Aorta (tissue), 5 donors: ENCODE data around the gene SPPL3. TPM values are rescaled to one million over a fixed set of nuclear protein-coding genes. Genes with fewer than 3 reads are reported as not detected.

Experiments
- ATAC-seq: fragments of 200-7000 bp; cut with Tn5 transposase; one replicate; pipeline ENCODE4 v1.9.1; 2022; ENCODE audit warnings: moderate library complexity; ENCODE audit not compliant: low FRiP score
- DNase-seq, 2 donors: peaks; one replicate each; pipeline ENCODE4 v3.0.0-alpha.2; 2020
- H3K27ac ChIP-seq, 2 donors: one replicate each; pipeline ENCODE4 v1.5.1; 2013; ENCODE audit warnings: low read length in 2 of 2, mild to moderate bottlenecking in 2 of 2, moderate library complexity in 2 of 2, control low read depth in 1 of 2, inconsistent platforms in 1 of 2, low read depth in 1 of 2
- H3K27me3 ChIP-seq, 2 donors: one replicate each; pipeline ENCODE4 v1.6.1; 2013; ENCODE audit warnings: control low read depth in 1 of 2, low read length in 1 of 2, mild to moderate bottlenecking in 1 of 2, moderate library complexity in 1 of 2; ENCODE audit not compliant: insufficient read depth in 2 of 2, control insufficient read depth in 1 of 2
- H3K36me3 ChIP-seq, 2 donors: one replicate each; pipeline ENCODE4 v1.6.1; 2013; ENCODE audit warnings: control low read depth in 1 of 2, low read length in 1 of 2, mild to moderate bottlenecking in 1 of 2; ENCODE audit not compliant: insufficient read depth in 2 of 2, control insufficient read depth in 1 of 2
- H3K4me1 ChIP-seq, 2 donors: one replicate each; pipeline ENCODE4 v1.6.1; 2013; ENCODE audit warnings: low read length in 2 of 2, control low read depth in 1 of 2, mild to moderate bottlenecking in 1 of 2, moderate library complexity in 1 of 2; ENCODE audit not compliant: insufficient read depth in 2 of 2, control insufficient read depth in 1 of 2
- H3K4me3 ChIP-seq, 2 donors: one replicate each; pipeline ENCODE4 v1.5.1; 2013; ENCODE audit warnings: low read length in 2 of 2, control low read depth in 1 of 2, mild to moderate bottlenecking in 1 of 2
- H3K9me3 ChIP-seq: one replicate; pipeline ENCODE4 v1.6.1; 2013; ENCODE audit warnings: mild to moderate bottlenecking, low read length; ENCODE audit not compliant: control insufficient read depth
- WGBS, 2 donors: extraction: QIAGEN DNeasy Blood & Tissue Kit; methylation state at CpG; one replicate each; pipeline ENCODE4 v1.1.7; 2013; 5-methylcytosine and 5-hydroxymethylcytosine counted together
- intact Hi-C, 2 donors: fragments of 100-400 bp; cut with DNase I; formaldehyde crosslinking; loops; one replicate each; pipeline versions ENCODE4 v1.14.2 to v1.15.0; 2022
- polyA plus RNA-seq, 2 donors: library from polyadenylated mRNA; stranded (reverse); fragments of 200-250 nt; gene quantifications; one replicate each; pipeline ENCODE4 v1.2.3, GENCODE V29; 2013
- total RNA-seq, 2 donors: library from RNA; stranded (reverse); fragmentation: NEBNext Ultra II Directional; extraction: Animal tissue kit (Norgen Biotek cat#: 25700); gene quantifications; one replicate each; pipeline ENCODE4 v1.2.1, GENCODE V29; 2021
- donor health status: healthy with polysubstance abuse.
- donor health status: Bipolar disorder and iron deficiency.
- donor health status: DM: no; HTN: no; CAD: no.
- donor health status: DM: no; HTN: no; CAD: no.
- donor health status: DM: yes; HTN: yes; CAD: no.

The SPPL3 gene
- total and polyA plus RNA-seq, 4 donors, result 5.4 to 48.9 (median 27.4) TPM

GRCh38 chr12:120831648-120832267, 72.4 kb downstream of the SPPL3 start:
- H3K4me1 ChIP-seq, result peaks cover 2 to 9% of the 10 kb centered on the region in 2 donors
- 23 to 24% methylated on average over 2 of the region's 2 CpGs for WGBS, 2 donors
- DNase-seq (no peak), ATAC-seq (no peak)
- no peaks in the 10 kb centered on the region for H3K27me3 ChIP-seq
- no peak overlapping the region for H3K4me3 ChIP-seq
- H3K36me3 ChIP-seq, result no peaks in the 10 kb centered on the region
- intact Hi-C loops, result loop anchor here in 1 of 2 donors (10.0 kb wide), 1 partner anchor 73 kb away; the partner anchor contains the start of gene SPPL3
- no peak overlapping the region for H3K27ac ChIP-seq
- no peaks in the 10 kb centered on the region for H3K9me3 ChIP-seq

GRCh38 chr12:120830966-120831365, 73.2 kb downstream of the SPPL3 start:
- Histone ChIP-seq H3K4me1 (peaks cover 2 to 5% of the 10 kb centered on the region in 2 donors), H3K27ac (no peak overlapping the region), H3K27me3 (no peaks in the 10 kb centered on the region), H3K4me3 (no peak overlapping the region), H3K9me3 (no peaks in the 10 kb centered on the region), H3K36me3 (peaks cover 0 to 2% of the 10 kb centered on the region in 2 donors)
- ATAC-seq (no peak), DNase-seq (no peak)
- intact Hi-C loops, result loop anchor here in 1 of 2 donors (10.0 kb wide), 1 partner anchor 74 kb away; the partner anchor contains the start of gene SPPL3
- WGBS, 2 donors, result 87 to 89% methylated on average over 4 of the region's 4 CpGs

DNA sequence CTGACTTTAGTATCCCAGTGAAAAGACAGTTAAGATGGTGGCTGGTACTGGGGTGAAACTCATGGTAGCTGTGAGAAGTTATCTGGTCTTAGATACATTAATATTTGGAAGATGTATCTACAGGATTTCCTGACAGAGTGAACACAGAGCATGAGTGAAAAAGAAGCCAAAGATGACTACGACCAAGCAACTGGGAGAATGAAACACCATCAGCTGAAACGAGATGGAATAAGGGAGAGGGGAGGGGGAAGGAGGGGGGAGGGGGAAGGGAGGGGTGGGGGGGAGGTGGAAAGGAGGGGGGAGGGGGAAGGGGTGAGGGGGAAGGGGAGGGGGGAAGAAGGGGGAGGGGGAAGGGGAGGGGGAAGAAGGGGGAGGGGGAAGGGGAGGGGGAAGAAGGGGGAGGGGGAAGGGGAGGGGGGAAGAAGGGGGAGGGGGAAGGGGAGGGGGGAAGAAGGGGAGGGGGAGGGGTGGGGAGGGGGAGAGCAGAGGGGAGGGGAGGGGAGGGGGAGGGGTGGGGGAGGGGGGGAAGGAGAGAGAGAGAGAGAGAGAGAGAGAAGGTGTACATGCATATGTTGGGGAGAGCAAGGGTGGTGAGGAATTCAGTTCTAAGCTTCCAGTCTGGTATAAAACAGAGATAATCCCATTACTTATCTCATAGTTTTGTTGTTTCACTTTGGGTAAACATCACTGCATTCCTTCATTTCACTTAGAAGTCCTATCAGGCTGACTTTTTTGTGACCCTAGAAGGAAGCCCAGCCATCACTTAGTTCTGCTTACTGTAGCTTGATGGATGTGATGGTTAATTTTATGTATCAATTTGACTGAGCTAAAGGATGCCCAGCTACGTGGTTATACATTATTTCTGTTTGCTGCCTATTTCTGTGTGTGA, 73.9 kb downstream of the SPPL3 start:
- peaks cover 2 to 4% of the 10 kb centered on the region in 2 donors for H3K4me1 ChIP-seq
- no peaks in the 10 kb centered on the region for H3K27me3 ChIP-seq
- no peak overlapping the region for H3K4me3 ChIP-seq
- intact Hi-C loops, result loop anchor here in 1 of 2 donors (10.0 kb wide), 1 partner anchor 75 kb away; the partner anchor contains the start of gene SPPL3
- H3K36me3 ChIP-seq, result peaks cover 0 to 2% of the 10 kb centered on the region in 2 donors
- no peak for ATAC-seq
- H3K27ac ChIP-seq, result no peak overlapping the region
- WGBS, 2 donors, result 53 to 64% methylated on average over 2 to 3 of the region's 3 CpGs
- no peak for DNase-seq
- no peaks in the 10 kb centered on the region for H3K9me3 ChIP-seq

GRCh38 chr12:120826335-120826734, 77.8 kb downstream of the SPPL3 start:
- H3K4me1 ChIP-seq, result peaks cover 0 to 2% of the 10 kb centered on the region in 2 donors

GRCh38 chr12:120825337-120825736, 78.8 kb downstream of the SPPL3 start:
- H3K9me3 ChIP-seq, result no peaks in the 10 kb centered on the region
- no peaks in the 10 kb centered on the region for H3K27me3 ChIP-seq
- intact Hi-C loops, result no loop called here
- peaks cover 0 to 2% of the 10 kb centered on the region in 2 donors for H3K4me1 ChIP-seq
- no peak overlapping the region for H3K4me3 ChIP-seq
- no peak overlapping the region for H3K27ac ChIP-seq
- no peak for ATAC-seq
- 95 to 96% methylated on average over 3 of the region's 3 CpGs for WGBS, 2 donors
- DNase-seq, result no peak
- peaks cover 0 to 2% of the 10 kb centered on the region in 2 donors for H3K36me3 ChIP-seq

More at GRCh38 chr12:120826335-120826734, 77.8 kb downstream of the SPPL3 start:
- Histone ChIP-seq H3K36me3 (peaks cover 0 to 2% of the 10 kb centered on the region in 2 donors), H3K27me3 (no peaks in the 10 kb centered on the region), H3K27ac (no peak overlapping the region), H3K4me3 (no peak overlapping the region), H3K9me3 (no peaks in the 10 kb centered on the region)
- intact Hi-C loops, result no loop called here
- ATAC-seq (no peak), DNase-seq (no peak)
- 81 to 89% methylated on average over 4 of the region's 4 CpGs for WGBS, 2 donors

DNA sequence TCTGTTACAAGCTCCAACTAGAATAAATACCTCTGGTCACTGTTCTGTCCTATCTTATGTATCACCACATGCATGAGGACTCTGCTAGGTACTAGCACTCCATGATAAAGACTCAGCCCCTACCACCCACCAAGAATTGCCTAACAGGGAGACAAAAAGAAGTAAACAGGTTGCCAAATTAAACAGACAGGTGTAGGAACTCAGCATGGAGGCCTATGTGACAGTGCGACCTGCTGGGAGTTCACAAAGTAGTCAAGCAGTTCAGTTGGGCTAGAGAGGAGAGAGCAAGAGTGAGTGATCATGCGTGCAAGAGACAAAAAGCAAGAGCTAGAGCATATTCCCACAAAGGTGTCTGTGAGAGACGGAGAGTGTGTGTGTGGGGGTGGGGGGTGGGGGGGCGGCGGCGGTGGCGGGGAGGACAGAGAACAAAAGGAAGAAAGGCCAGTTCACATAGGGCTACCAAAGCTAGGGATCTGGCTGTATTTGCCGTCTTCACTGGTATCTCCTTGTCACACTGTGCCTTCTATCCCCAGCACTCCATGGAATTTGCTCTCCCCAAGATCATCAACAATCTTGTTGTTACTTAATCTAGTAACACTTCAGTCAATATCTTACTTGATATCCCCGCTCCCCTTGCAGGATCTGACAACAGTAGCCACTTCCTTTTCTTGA, 81.2 kb downstream of the SPPL3 start:
- H3K4me3 ChIP-seq, result no peak overlapping the region
- H3K4me1 ChIP-seq, result peaks cover 0 to 2% of the 10 kb centered on the region in 2 donors
- WGBS, 2 donors, result 78 to 80% methylated on average over 9 of the region's 9 CpGs
- ATAC-seq, result no peak
- H3K9me3 ChIP-seq, result no peaks in the 10 kb centered on the region
- intact Hi-C loops, result no loop called here
- H3K27me3 ChIP-seq, result no peaks in the 10 kb centered on the region
- H3K27ac ChIP-seq, result no peak overlapping the region
- peaks cover 0 to 2% of the 10 kb centered on the region in 2 donors for H3K36me3 ChIP-seq
- no peak for DNase-seq

- WGBS, 2 donors, result 91 to 96% methylated on average over 2 of the region's 2 CpGs
- peaks cover 0 to 2% of the 10 kb centered on the region in 2 donors for H3K4me1 ChIP-seq
- H3K9me3 ChIP-seq, result no peaks in the 10 kb centered on the region
- peaks cover 0 to 2% of the 10 kb centered on the region in 2 donors for H3K36me3 ChIP-seq
- DNase-seq, result no peak
- no peaks in the 10 kb centered on the region for H3K27me3 ChIP-seq
- intact Hi-C loops, result no loop called here
- no peak overlapping the region for H3K4me3 ChIP-seq
- no peak overlapping the region for H3K27ac ChIP-seq
- ATAC-seq, result no peak
Observed at GRCh38 chr12:120821878-120822277, 82.3 kb downstream of the SPPL3 start.

GRCh38 chr12:120820884-120821510, 83.2 kb downstream of the SPPL3 start:
- Histone ChIP-seq H3K4me1 (peaks cover 0 to 2% of the 10 kb centered on the region in 2 donors), H3K9me3 (no peaks in the 10 kb centered on the region), H3K4me3 (no peak overlapping the region), H3K27me3 (no peaks in the 10 kb centered on the region), H3K36me3 (no peaks in the 10 kb centered on the region), H3K27ac (no peak overlapping the region)
- DNase-seq (no peak), ATAC-seq (no peak)
- 89 to 93% methylated on average over 7 of the region's 7 CpGs for WGBS, 2 donors
- intact Hi-C loops, result no loop called here
